A549 (cell line): ENCODE results near the gene RIMS1. TPM values are rescaled to one million over a fixed set of nuclear protein-coding genes. Genes with fewer than 3 reads are reported as not detected.

Source experiments
- ATAC-seq, 2 experiments: fragments of 200-7000 bp in 1 of 2; fragments of >200 bp in 1 of 2; cut with Nextera tagmentation in 1 of 2; cut with Tn5 transposase in 1 of 2; 3 replicates each; pipeline versions ENCODE4 v1.8.0 to v1.9.1; 2018 to 2020; ENCODE audit warnings: mild to moderate bottlenecking in 1 of 2, moderate library complexity in 1 of 2
- CTCF ChIA-PET: fragments of 300-600 bp; sonication (Branson Sonifier 250); formaldehyde crosslinking; extraction: SDS; loops from one replicate; lab custom pipeline; 2021; ENCODE audit warnings: antibody characterized with exemption, inconsistent platforms; lab: Yijun Ruan, JAX
- POLR2A ChIA-PET: fragments of 350-600 bp; formaldehyde crosslinking; extraction: SDS; loops from one replicate; lab custom pipeline; 2021; ENCODE audit warnings: antibody characterized with exemption, inconsistent platforms; lab: Yijun Ruan, JAX
- DNase-seq, 2 experiments: peaks; one replicate each; pipeline versions ENCODE4 v3.0.0 to v3.0.0-alpha.2; 2011 to 2016; ENCODE audit warnings: low read depth in 1 of 2, low spot score in 1 of 2
- FAIRE-seq: peaks from 2 replicates; lab custom pipeline; 2011; peaks lifted over from hg19 to GRCh38; lab: Jason Lieb, UNC
- H3K27ac ChIP-seq, 2 experiments: fragments of >200 bp; sonication (Bioruptor Twin); formaldehyde crosslinking; 3 replicates each; pipeline ENCODE4 v1.5.1; 2016 to 2017
- H3K4me1 ChIP-seq: fragments of >200 bp; sonication (Bioruptor Twin); formaldehyde crosslinking; 3 replicates; pipeline ENCODE4 v1.6.1; 2016
- H3K4me2 ChIP-seq: fragments of >200 bp; sonication (Bioruptor Twin); formaldehyde crosslinking; 3 replicates; pipeline ENCODE4 v1.6.1; 2016
- H3K4me3 ChIP-seq: fragments of >200 bp; sonication (Bioruptor Twin); formaldehyde crosslinking; 3 replicates; pipeline ENCODE4 v1.5.1; 2016
- H3K9me3 ChIP-seq: fragments of >200 bp; sonication (Bioruptor Twin); formaldehyde crosslinking; 3 replicates; pipeline ENCODE4 v1.6.1; 2016
- ATOH8 ChIP-seq: fragments of 250-450 bp; sonication (Bioruptor Pico); IDR thresholded peaks from 2 replicates; pipeline ENCODE4 v1.5.0; 2020; ENCODE audit warnings: low read depth, mild to moderate bottlenecking, moderate library complexity
- BHLHE40 ChIP-seq: IDR thresholded peaks from 2 replicates; pipeline ENCODE4 v1.6.1; 2012; ENCODE audit warnings: low read depth, low read length, inconsistent platforms
- CBX8 ChIP-seq: fragments of 200-600 bp; sonication (generic); IDR thresholded peaks from 2 replicates; pipeline ENCODE4 v1.6.1; 2016
- CEBPB ChIP-seq, 2 experiments: fragments of >200 bp in 1 of 2; sonication (Bioruptor Twin) in 1 of 2; formaldehyde crosslinking in 1 of 2; IDR thresholded peaks; 2 replicates each; pipeline ENCODE4 v1.6.1; 2012 to 2016
- CHD2 ChIP-seq: fragments of 150-350 bp; IDR thresholded peaks from 2 replicates; pipeline ENCODE4 v1.6.1; 2014; ENCODE audit warnings: low read length; ENCODE audit not compliant: partially characterized antibody
- CHD4 ChIP-seq: fragments of 200-600 bp; sonication (generic); IDR thresholded peaks from 2 replicates; pipeline ENCODE4 v1.6.1; 2016; ENCODE audit warnings: antibody characterized with exemption, mild to moderate bottlenecking, borderline replicate concordance
- CTCF ChIP-seq: fragments of >200 bp; sonication (Bioruptor Twin); formaldehyde crosslinking; IDR thresholded peaks from 3 replicates; pipeline ENCODE4 v1.5.1; 2016
- EHF ChIP-seq: fragments of 250-450 bp; sonication (Bioruptor Pico); IDR thresholded peaks from 2 replicates; pipeline ENCODE4 v1.5.0; 2020; ENCODE audit warnings: mild to moderate bottlenecking
- EP300 ChIP-seq, 2 experiments: fragments of >200 bp; sonication (Bioruptor Twin); formaldehyde crosslinking; IDR thresholded peaks; 2 replicates in 1 of 2; 3 replicates in 1 of 2; pipeline ENCODE4 v1.6.1; 2016 to 2017
- FOSB ChIP-seq: fragments of 250-450 bp; sonication (Bioruptor Pico); IDR thresholded peaks from 2 replicates; pipeline ENCODE4 v1.5.0; 2020; ENCODE audit warnings: mild to moderate bottlenecking, moderate library complexity
- HES2 ChIP-seq: fragments of >200 bp; sonication (Bioruptor Twin); formaldehyde crosslinking; IDR thresholded peaks from 2 replicates; pipeline ENCODE4 v1.6.1; 2016
- HMGXB4 ChIP-seq: fragments of 250-450 bp; sonication (Bioruptor Pico); IDR thresholded peaks from 2 replicates; pipeline ENCODE4 v1.5.0; 2021; ENCODE audit warnings: mild to moderate bottlenecking, moderate library complexity, borderline replicate concordance
- HOXB5 ChIP-seq: fragments of 250-450 bp; sonication (Bioruptor Pico); IDR thresholded peaks from 2 replicates; pipeline ENCODE4 v1.5.0; 2020; ENCODE audit warnings: mild to moderate bottlenecking, moderate library complexity
- KDM1A ChIP-seq: fragments of 200-600 bp; sonication (generic); IDR thresholded peaks from 2 replicates; pipeline ENCODE4 v1.6.1; 2016; ENCODE audit warnings: low read depth, mild to moderate bottlenecking
- MAFK ChIP-seq: fragments of 450-650 bp; IDR thresholded peaks from 2 replicates; pipeline ENCODE4 v1.6.1; 2014; ENCODE audit not compliant: partially characterized antibody
- MYC ChIP-seq: IDR thresholded peaks from 2 replicates; pipeline ENCODE4 v1.6.1; 2012; ENCODE audit warnings: mild to moderate bottlenecking, inconsistent platforms, low read length, improper control_type of control experiment, borderline replicate concordance
- NFE2L2 ChIP-seq: fragments of 150-350 bp; conservative IDR thresholded peaks from 2 replicates; pipeline ENCODE4 v1.6.1; 2014; ENCODE audit warnings: low read length
- NR3C1 ChIP-seq: fragments of >200 bp; sonication (Bioruptor Twin); formaldehyde crosslinking; IDR thresholded peaks from 3 replicates; pipeline ENCODE4 v1.6.1; 2017
- PHF8 ChIP-seq: fragments of 200-600 bp; sonication (generic); IDR thresholded peaks from 2 replicates; pipeline ENCODE4 v1.6.1; 2016; ENCODE audit warnings: low read depth, mild to moderate bottlenecking, antibody characterized with exemption, moderate library complexity, borderline replicate concordance
- POLR2A ChIP-seq: IDR thresholded peaks from 2 replicates; pipeline ENCODE4 v1.6.1; 2012; ENCODE audit warnings: mild to moderate bottlenecking, low read length
- SREBF2 ChIP-seq: fragments of 450-650 bp; IDR thresholded peaks from 2 replicates; pipeline ENCODE4 v1.6.1; 2014; ENCODE audit warnings: mild to moderate bottlenecking, moderate library complexity
- ZC3H11A ChIP-seq: fragments of 450-650 bp; IDR thresholded peaks from 2 replicates; pipeline ENCODE4 v1.6.1; 2014; ENCODE audit warnings: antibody characterized with exemption, mild to moderate bottlenecking
- ZNF302 ChIP-seq: fragments of 250-450 bp; sonication (Bioruptor Pico); IDR thresholded peaks from 2 replicates; pipeline ENCODE4 v1.9.0; 2021; ENCODE audit warnings: inconsistent platforms, mild to moderate bottlenecking, moderate library complexity
- WGBS: methylation state at CpG from one replicate; pipeline ENCODE4 v1.1.6; 2017; ENCODE audit errors: missing lambda C conversion rate; 5-methylcytosine and 5-hydroxymethylcytosine counted together
- polyA plus RNA-seq, 4 experiments: library from polyadenylated mRNA; depleted of rRNA in 3 of 4; stranded (reverse); fragments of >200 nt; fragmentation: RNase III in 1 of 4; extraction: RNeasy Plus Mini Kit Qiagen cat#74134 plus additional on column Dnase treatment in 1 of 4; gene quantifications; 2 replicates in 3 of 4; 3 replicates in 1 of 4; pipeline ENCODE4 v1.2.3, GENCODE V29; 2011 to 2017
- TF ChIP-seq, protein P1 (sequence below): IDR thresholded peaks from 2 replicates; pipeline ENCODE4 v1.6.1; 2012; ENCODE audit warnings: low read depth, borderline replicate concordance

The RIMS1 gene
- polyA plus RNA-seq, 2 of the 4 experiments (the other 2 are of a cell fraction): 0.03 TPM; not detected in 1

DNA sequence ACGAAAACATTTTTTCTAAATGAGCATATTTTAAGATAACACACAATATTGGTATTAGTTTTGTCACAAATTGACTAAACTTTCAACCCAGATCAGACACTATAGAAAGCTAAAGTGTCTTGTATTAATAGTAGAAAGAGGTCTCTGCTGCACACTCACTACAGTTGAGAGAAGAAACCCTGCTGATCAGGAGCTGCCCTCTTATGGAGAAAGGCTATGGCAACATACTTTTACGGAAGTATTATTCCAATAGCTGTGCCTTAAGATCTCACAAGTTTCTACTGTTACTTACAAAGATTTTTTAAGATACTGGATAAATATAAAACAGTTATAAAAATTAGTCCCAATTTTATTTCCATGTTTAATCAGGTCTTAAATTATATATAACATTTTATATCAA is 155.7 kb downstream of the RIMS1 start:
- 23% methylated on average over 2 of the region's 2 CpGs for WGBS
- Histone ChIP-seq H3K4me3 (no peak overlapping the region), H3K9me3 (no peaks in the 10 kb centered on the region), H3K4me1 (no peaks in the 10 kb centered on the region), H3K27ac (no peak overlapping the region), H3K4me2 (no peak overlapping the region)
- POLR2A ChIA-PET: no interaction called here
- CTCF ChIA-PET: no interaction called here
- DNase-seq: no peak
- TF ChIP-seq CHD2 (no peak), KDM1A (no peak), CHD4 (no peak), BHLHE40 (no peak), FOSB (CRISPR knock-in tag) (no peak), MYC (no peak), NFE2L2 (no peak), HES2 (no peak), ZC3H11A (no peak), HOXB5 (CRISPR knock-in tag) (no peak), MAFK (no peak), EHF (no peak), PHF8 (no peak), SREBF2 (no peak), CBX8 (no peak), CTCF (no peak), CEBPB (IDR thresholded peaks at IDR 0.05) (no peak), ATOH8 (CRISPR knock-in tag) (no peak)
- FAIRE-seq: no peak
- ATAC-seq: no peak

DNA sequence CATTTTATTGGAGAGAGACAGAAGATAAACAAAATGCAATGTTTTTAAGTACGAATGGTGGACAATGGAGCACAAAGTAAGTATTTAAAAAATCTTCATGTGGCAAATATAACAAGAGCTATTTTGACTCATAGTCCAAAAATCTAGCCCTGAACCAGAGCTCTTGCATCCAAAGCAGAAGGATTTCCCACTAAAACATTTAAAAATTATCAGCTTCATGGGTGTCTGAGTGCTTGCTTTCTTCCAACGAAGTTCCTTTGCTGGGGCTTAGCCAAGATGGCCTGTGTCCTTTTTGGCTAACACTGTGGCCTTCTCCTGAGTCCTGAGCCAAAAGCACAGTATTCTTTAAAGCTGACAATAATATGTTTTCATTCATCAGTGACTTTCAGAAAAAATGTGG is 161.7 kb downstream of the RIMS1 start:
- CTCF ChIA-PET: no interaction called here
- ATAC-seq (no peak), DNase-seq (no peak), FAIRE-seq (no peak)
- 5% methylated on average over 2 of the region's 2 CpGs for WGBS
- POLR2A ChIA-PET: no interaction called here
- no peaks in the 10 kb centered on the region for H3K9me3 ChIP-seq
- no peak for TF ChIP-seq NR3C1
- no peak for TF ChIP-seq EP300 (IDR thresholded peaks at IDR 0.05)
- TF ChIP-seq CTCF: no peak
- no peak for TF ChIP-seq CHD2
- TF ChIP-seq HMGXB4: no peak
- TF ChIP-seq, protein P1, sequence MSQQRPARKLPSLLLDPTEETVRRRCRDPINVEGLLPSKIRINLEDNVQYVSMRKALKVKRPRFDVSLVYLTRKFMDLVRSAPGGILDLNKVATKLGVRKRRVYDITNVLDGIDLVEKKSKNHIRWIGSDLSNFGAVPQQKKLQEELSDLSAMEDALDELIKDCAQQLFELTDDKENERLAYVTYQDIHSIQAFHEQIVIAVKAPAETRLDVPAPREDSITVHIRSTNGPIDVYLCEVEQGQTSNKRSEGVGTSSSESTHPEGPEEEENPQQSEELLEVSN: no peak
- TF ChIP-seq BHLHE40: no peak
- TF ChIP-seq POLR2A: no peak
- no peak for TF ChIP-seq HOXB5 (CRISPR knock-in tag)
- TF ChIP-seq ZNF302 (CRISPR knock-in tag): no peak
- TF ChIP-seq, all 56 proteins: peak for 0
- Histone ChIP-seq H3K4me3 (no peak overlapping the region), H3K4me2 (no peak overlapping the region), H3K4me1 (no peaks in the 10 kb centered on the region), H3K27ac (no peak overlapping the region)
